Measurements from ENCODE around the gene PLAAT2. TPM values are rescaled to one million over a fixed set of nuclear protein-coding genes. Genes with fewer than 3 reads are reported as not detected.
A peak's percentile ranks its signal among the peaks of the same experiment; 100 is the strongest.

Gene PLAAT2
- not detected for total RNA-seq

DNA sequence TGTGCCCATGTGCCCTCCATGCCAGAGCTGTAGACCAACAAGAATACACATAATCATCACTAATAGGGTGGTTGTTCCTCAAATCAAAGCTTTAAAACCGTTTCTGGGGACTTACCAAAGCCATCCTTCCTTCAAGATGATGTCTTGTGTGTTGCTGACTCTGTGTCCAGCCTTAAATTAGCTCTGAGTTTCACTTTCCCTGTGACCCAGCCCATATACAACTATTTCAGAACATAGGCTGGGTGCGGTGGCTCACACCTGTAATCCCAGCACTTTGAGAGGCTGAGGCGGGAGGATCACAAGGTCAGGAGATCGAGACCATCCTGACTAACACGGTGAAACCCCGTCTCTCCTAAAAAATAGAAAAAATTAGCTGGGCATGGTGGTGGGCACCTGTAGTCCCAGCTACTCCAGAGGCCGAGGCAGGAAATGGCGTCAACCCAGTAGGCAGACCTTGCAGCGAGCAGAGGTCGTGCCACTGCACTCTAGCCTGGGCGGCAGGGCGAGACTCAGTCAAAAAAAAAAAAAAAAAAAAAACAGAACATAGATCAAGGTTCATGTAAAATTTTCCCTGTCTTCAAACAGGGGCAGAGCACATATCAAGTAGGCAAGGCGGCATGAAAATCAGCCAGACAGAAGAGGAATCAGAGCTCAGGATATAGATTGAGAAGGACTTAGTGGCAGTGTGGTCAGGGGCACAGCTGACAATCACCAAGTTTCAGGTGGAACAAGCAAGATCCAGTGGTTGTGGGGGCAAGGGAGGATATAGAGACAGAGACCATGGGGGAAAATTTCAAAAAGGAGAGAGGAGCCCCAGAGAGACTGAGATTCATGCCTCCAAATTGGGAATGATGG is at the start of gene PLAAT2:
TSS of gene PLAAT2 (minus strand) at position 179 of the 855 bp plus-strand sequence. CDS start at position 124, 55 bp downstream.
- no peaks in the 10 kb centered on the region for H3K27me3 ChIP-seq
- no peaks in the 10 kb centered on the region for H3K9me3 ChIP-seq
- no peak within 1 kb of the TSS for H3K27ac ChIP-seq
- TF ChIP-seq, protein P1, sequence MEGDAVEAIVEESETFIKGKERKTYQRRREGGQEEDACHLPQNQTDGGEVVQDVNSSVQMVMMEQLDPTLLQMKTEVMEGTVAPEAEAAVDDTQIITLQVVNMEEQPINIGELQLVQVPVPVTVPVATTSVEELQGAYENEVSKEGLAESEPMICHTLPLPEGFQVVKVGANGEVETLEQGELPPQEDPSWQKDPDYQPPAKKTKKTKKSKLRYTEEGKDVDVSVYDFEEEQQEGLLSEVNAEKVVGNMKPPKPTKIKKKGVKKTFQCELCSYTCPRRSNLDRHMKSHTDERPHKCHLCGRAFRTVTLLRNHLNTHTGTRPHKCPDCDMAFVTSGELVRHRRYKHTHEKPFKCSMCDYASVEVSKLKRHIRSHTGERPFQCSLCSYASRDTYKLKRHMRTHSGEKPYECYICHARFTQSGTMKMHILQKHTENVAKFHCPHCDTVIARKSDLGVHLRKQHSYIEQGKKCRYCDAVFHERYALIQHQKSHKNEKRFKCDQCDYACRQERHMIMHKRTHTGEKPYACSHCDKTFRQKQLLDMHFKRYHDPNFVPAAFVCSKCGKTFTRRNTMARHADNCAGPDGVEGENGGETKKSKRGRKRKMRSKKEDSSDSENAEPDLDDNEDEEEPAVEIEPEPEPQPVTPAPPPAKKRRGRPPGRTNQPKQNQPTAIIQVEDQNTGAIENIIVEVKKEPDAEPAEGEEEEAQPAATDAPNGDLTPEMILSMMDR (IDR thresholded peaks at IDR 0.05) = no peak
- TF ChIP-seq POLR2A (IDR thresholded peaks at IDR 0.05) = no peak
- intact Hi-C loops (cut with DNase I; ENCODE audit: low total_unique reads) = no loop called here
- no peak for DNase-seq
- no peak within 1 kb of the TSS for H3K4me3 ChIP-seq
- no peaks in the 10 kb centered on the region for H3K36me3 ChIP-seq
- H3K4me1 ChIP-seq = peaks cover 0 to 3% of the 10 kb centered on the region in 2 donors

DNA sequence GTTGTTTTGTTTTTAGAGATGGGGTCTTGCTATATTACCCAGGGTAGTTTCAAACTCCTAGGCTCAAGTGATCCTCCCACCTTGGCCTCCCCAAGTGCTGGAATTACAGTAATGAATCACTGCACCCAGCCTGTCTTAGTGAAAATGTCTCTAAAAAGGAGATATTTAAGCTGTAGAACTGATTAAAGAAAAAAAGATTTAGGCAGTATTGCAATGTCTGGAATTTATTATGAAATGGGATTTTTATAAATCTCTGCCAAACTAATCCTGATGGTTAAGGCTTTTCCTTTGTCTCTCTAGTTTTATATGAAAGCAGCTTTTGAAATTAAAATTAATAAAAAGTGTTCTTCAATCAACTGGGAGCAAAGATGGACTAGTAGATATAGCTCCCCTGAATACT is 49.0 kb upstream of the PLAAT2 start:
- Histone ChIP-seq H3K36me3 (no peaks in the 10 kb centered on the region), H3K4me3 (peak overlapping the region in 1 of 2 donors; percentile 61), H3K4me1 (peaks cover 0 to 6% of the 10 kb centered on the region in 2 donors), H3K9me3 (no peaks in the 10 kb centered on the region), H3K27me3 (no peaks in the 10 kb centered on the region), H3K27ac (no peak overlapping the region)
- intact Hi-C loops (cut with DNase I; ENCODE audit: low total_unique reads) = no loop called here
- no peak for DNase-seq
- no peak for TF ChIP-seq POLR2A (IDR thresholded peaks at IDR 0.05)
- TF ChIP-seq, protein P1 (IDR thresholded peaks at IDR 0.05) = no peak

DNA sequence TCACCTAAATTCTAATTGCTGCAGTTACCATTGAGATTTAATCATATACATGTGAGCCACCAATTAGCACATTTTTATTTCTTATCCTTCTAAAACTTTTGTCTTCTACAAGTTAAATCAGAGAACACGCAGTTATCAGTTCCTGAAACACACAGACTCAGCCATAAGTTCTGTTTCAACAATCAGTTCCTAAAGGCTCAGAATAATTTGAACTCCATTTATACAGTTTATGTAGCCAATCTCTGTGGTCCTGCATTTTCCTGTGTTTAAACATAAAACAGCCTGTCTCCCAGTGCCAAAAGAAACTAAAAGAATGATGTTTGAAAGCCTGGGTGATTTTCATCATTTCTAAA is 48.2 kb upstream of the PLAAT2 start:
- no peak for DNase-seq
- no peaks in the 10 kb centered on the region for H3K9me3 ChIP-seq
- intact Hi-C loops (cut with DNase I; ENCODE audit: low total_unique reads) = no loop called here
- H3K4me1 ChIP-seq = peaks cover 0 to 6% of the 10 kb centered on the region in 2 donors
- H3K27ac ChIP-seq = peak overlapping the region in 1 of 2 donors; percentile 10
- no peak overlapping the region for H3K4me3 ChIP-seq
- TF ChIP-seq, protein P1 (IDR thresholded peaks at IDR 0.05) = no peak
- no peak for TF ChIP-seq POLR2A (IDR thresholded peaks at IDR 0.05)
- H3K36me3 ChIP-seq = no peaks in the 10 kb centered on the region
- H3K27me3 ChIP-seq = no peaks in the 10 kb centered on the region

DNA sequence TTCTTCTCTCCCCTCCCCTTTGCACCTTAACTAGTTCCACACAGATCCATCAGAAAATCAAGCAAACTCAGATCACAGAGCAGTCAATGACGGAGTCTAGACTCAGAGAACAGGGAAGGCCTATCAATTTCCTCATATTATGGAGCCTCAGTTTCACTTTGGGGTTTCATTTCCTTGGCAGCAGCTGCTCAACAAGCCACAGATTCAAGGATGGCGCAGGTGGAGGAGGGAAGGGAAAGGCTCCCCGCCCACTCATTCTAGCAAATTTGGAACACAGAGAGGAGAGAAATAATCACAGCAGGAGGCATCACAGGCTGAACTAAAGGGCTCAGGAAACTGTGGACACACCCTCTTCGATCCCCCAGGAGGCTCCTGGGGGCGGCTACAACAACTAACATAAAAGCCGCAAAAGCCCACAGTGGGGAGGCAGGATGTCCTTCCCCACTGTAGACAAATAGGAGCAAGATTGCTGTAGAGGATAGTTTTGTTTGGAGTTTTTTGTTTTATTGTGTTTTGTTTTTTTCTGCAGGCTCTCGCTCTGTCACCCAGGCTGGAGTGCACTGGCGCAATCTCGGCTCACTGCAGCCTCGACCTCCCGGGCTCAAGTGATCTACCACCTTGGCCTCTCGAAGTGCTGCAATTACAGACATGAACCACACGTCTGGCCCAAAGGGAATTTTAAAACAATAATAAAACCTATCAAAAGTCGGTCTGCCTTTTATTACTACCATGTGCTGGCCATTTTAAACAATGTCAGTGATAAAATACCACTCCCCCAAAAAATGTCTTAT is 47.6 kb upstream of the PLAAT2 start:
- intact Hi-C loops (cut with DNase I; ENCODE audit: low total_unique reads) = no loop called here
- peaks cover 0 to 6% of the 10 kb centered on the region in 2 donors for H3K4me1 ChIP-seq

More for the DNA sequence above, 47.6 kb upstream of the PLAAT2 start:
- no peak for DNase-seq
- no peaks in the 10 kb centered on the region for H3K27me3 ChIP-seq
- H3K9me3 ChIP-seq = no peaks in the 10 kb centered on the region
- peak overlapping the region in 1 of 2 donors; percentile 10 for H3K27ac ChIP-seq
- TF ChIP-seq, protein P1 (IDR thresholded peaks at IDR 0.05) = peak in 1 of 4 experiments; percentile 15
- no peak for TF ChIP-seq POLR2A (IDR thresholded peaks at IDR 0.05)
- peak overlapping the region in 1 of 2 donors; percentile 11 for H3K4me3 ChIP-seq
- no peaks in the 10 kb centered on the region for H3K36me3 ChIP-seq

Measured in uterus (tissue), 4 donors.